ENCODE measurements around the gene THG1L. TPM values are rescaled to one million over a fixed set of nuclear protein-coding genes. Genes with fewer than 3 reads are reported as not detected.
"Not testable (repeated sequence)": the region's sequence is repeated elsewhere in the genome, so short reads cannot be mapped to it uniquely, and the experiment has no call there.

THG1L gene
- polyA plus RNA-seq, 2 of the 4 experiments (the other 2 are of a cell fraction), result 36.9 to 45.6 TPM

DNA sequence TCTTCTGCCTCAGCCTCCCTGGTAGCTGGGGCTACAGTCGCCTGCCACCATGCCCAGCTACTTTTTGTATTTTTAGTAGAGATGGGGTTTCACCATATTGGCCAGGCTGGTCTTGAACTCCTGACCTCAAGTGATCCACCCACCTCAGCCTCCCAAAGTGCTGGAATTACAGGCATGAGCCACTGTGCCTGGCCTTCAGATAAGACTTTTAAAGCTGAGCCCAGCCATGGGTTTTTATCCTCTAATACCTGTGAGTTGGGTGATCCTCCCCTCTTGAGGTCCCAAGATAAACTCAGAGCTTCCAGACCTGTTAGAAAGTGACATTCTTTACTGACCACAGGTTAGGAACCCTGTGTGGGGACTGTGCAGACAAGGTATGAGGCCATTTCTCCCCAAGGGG lies 3.4 kb upstream of the THG1L start:
- H3K4me2 ChIP-seq; H3K4me1 ChIP-seq; H3K9me3 ChIP-seq; DNase-seq (ENCODE audit: low read depth in 1 of 2, low spot score in 1 of 2); H3K4me3 ChIP-seq; FAIRE-seq; POLR2A ChIA-PET; H3K27ac ChIP-seq; ATAC-seq: not testable (repeated sequence)
- CTCF ChIA-PET, result interaction anchor here (1.7 kb wide), 1 partner anchor 16 kb away, joined by 5 read pairs; the partner anchor contains the start of gene LSM11
- 69% methylated on average over 1 of the region's 1 CpG for WGBS (ENCODE audit: missing lambda C conversion rate)

DNA sequence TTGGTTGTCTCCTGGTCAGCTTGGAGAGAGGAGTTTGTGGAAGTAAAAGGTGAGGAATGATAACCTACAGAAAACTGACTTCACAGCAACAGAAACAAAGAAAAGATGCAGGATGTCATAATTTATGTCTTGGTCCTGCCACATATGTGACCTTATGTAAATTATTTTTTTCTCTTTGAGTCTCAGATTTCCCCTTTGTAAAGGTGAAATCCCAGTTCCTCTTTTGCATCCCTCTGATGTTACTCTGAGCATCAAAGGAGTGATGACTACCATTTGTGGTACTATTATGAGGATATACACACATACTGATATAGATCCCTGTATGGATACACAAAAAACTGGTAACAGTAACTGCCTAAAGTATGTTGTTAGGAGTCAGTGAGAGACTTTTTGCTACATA lies 1.4 kb upstream of the THG1L start:
- CTCF ChIA-PET, result interaction anchor here (1.3 to 6.5 kb wide), 3 partner anchors 8 to 13 kb away, joined by 3 to 61 read pairs (median 3); partner anchors contain the start of gene LSM11
- no peak overlapping the region for H3K27ac ChIP-seq
- ATAC-seq (no peak), DNase-seq (ENCODE audit: low read depth in 1 of 2, low spot score in 1 of 2) (no peak), FAIRE-seq (no peak)
- POLR2A ChIA-PET, result no interaction called here
- peaks cover 9% of the 10 kb centered on the region; the same call in 1 of the 3 replicates for H3K4me1 ChIP-seq
- H3K4me2 ChIP-seq, result no peak overlapping the region
- H3K4me3 ChIP-seq, result no peak overlapping the region
- H3K9me3 ChIP-seq, result no peaks in the 10 kb centered on the region
- no peak for TF ChIP-seq MYC (IDR thresholded peaks at IDR 0.05; ENCODE audit: borderline replicate concordance, low read length)
- TF ChIP-seq GATA3 (IDR thresholded peaks at IDR 0.05; ENCODE audit: borderline replicate concordance), result no peak
- TF ChIP-seq ZNF302 (CRISPR knock-in tag; IDR thresholded peaks at IDR 0.05), result no peak
- TF ChIP-seq BHLHE40 (IDR thresholded peaks at IDR 0.05; ENCODE audit: low read depth, low read length), result no peak
- TF ChIP-seq RAD21 (conservative IDR thresholded peaks at IDR 0.05 in 1 of 2, IDR thresholded peaks at IDR 0.05 in 1 of 2), result no peak
- TF ChIP-seq TP53 (CRISPR knock-in tag; IDR thresholded peaks at IDR 0.05), result no peak
- no peak for TF ChIP-seq EHF (CRISPR knock-in tag; IDR thresholded peaks at IDR 0.05)
- no peak for TF ChIP-seq SREBF2 (IDR thresholded peaks at IDR 0.05)
- no peak for TF ChIP-seq RNF2 (IDR thresholded peaks at IDR 0.05; ENCODE audit: borderline replicate concordance, low read depth)
- TF ChIP-seq CBX8 (IDR thresholded peaks at IDR 0.05), result no peak
- no peak for TF ChIP-seq RARB (CRISPR knock-in tag; IDR thresholded peaks at IDR 0.05)
- TF ChIP-seq, protein P1, sequence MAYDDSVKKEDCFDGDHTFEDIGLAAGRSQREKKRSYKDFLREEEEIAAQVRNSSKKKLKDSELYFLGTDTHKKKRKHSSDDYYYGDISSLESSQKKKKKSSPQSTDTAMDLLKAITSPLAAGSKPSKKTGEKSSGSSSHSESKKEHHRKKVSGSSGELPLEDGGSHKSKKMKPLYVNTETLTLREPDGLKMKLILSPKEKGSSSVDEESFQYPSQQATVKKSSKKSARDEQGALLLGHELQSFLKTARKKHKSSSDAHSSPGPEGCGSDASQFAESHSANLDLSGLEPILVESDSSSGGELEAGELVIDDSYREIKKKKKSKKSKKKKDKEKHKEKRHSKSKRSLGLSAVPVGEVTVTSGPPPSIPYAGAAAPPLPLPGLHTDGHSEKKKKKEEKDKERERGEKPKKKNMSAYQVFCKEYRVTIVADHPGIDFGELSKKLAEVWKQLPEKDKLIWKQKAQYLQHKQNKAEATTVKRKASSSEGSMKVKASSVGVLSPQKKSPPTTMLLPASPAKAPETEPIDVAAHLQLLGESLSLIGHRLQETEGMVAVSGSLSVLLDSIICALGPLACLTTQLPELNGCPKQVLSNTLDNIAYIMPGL (CRISPR knock-in tag; IDR thresholded peaks at IDR 0.05; ENCODE audit: borderline replicate concordance), result no peak
- TF ChIP-seq NR3C1 (IDR thresholded peaks at IDR 0.05), result no peak
- no peak for TF ChIP-seq HOXB5 (CRISPR knock-in tag; IDR thresholded peaks at IDR 0.05)
- TF ChIP-seq TFCP2L1 (CRISPR knock-in tag; IDR thresholded peaks at IDR 0.05), result no peak
- TF ChIP-seq, protein P2, sequence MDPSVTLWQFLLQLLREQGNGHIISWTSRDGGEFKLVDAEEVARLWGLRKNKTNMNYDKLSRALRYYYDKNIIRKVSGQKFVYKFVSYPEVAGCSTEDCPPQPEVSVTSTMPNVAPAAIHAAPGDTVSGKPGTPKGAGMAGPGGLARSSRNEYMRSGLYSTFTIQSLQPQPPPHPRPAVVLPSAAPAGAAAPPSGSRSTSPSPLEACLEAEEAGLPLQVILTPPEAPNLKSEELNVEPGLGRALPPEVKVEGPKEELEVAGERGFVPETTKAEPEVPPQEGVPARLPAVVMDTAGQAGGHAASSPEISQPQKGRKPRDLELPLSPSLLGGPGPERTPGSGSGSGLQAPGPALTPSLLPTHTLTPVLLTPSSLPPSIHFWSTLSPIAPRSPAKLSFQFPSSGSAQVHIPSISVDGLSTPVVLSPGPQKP (IDR thresholded peaks at IDR 0.05; ENCODE audit: low read depth, low read length), result no peak
- TF ChIP-seq HEYL (CRISPR knock-in tag; IDR thresholded peaks at IDR 0.05), result no peak
- TF ChIP-seq, protein P3, sequence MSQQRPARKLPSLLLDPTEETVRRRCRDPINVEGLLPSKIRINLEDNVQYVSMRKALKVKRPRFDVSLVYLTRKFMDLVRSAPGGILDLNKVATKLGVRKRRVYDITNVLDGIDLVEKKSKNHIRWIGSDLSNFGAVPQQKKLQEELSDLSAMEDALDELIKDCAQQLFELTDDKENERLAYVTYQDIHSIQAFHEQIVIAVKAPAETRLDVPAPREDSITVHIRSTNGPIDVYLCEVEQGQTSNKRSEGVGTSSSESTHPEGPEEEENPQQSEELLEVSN (IDR thresholded peaks at IDR 0.05; ENCODE audit: borderline replicate concordance, low read depth), result no peak

DNA sequence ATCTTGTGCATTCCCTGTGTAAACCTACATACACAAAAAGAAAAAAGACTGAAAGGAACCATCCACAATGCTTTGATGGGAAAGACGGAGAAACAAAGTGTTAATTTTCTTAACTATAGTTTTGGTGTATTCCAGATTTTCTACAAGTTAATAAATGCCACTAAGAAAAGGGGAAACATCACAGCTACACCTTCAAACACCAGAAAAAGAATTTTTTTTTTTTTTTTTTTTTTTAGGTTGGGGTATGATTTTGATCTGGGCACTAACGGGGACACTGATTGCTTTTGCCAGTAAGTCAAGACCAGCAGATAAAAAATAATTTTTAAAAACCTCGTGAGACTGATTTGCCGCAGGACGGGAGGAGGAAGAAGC lies 334 bp upstream of the THG1L start:
- 21% methylated on average over 5 of the region's 5 CpGs for WGBS (ENCODE audit: missing lambda C conversion rate)
- no peak for DNase-seq (ENCODE audit: low read depth in 1 of 2, low spot score in 1 of 2)
- peak overlapping the region; percentile 52 for H3K4me3 ChIP-seq
- ATAC-seq, result no peak
- FAIRE-seq, result no peak
- H3K4me2 ChIP-seq, result peak overlapping the region; percentile 71
- ChIA-PET CTCF (interaction anchor here (0.5 to 6.5 kb wide), 13 partner anchors 10 to 851 kb away, joined by 3 to 61 read pairs (median 4); partner anchors contain the start of gene LSM11), POLR2A (interaction anchor here (0.6 to 1.9 kb wide), 11 partner anchors 10 to 588 kb away, joined by 3 to 15 read pairs (median 4); partner anchors contain the start of genes ADAM19, LSM11, MED7 and NIPAL4)
- peak overlapping the region; percentile 83 to 96 for H3K27ac ChIP-seq
- peaks cover 9% of the 10 kb centered on the region; the same call in 1 of the 3 replicates for H3K4me1 ChIP-seq
- H3K9me3 ChIP-seq, result no peaks in the 10 kb centered on the region
- TF ChIP-seq, protein P1 (CRISPR knock-in tag; IDR thresholded peaks at IDR 0.05; ENCODE audit: borderline replicate concordance), result no peak
- no peak for TF ChIP-seq NFE2L2 (conservative IDR thresholded peaks at IDR 0.05; ENCODE audit: low read length)
- no peak for TF ChIP-seq SMC3 (IDR thresholded peaks at IDR 0.05)
- no peak for TF ChIP-seq HEYL (CRISPR knock-in tag; IDR thresholded peaks at IDR 0.05)
- TF ChIP-seq CBX8 (IDR thresholded peaks at IDR 0.05), result no peak
- TF ChIP-seq, protein P3 (IDR thresholded peaks at IDR 0.05; ENCODE audit: borderline replicate concordance, low read depth), result no peak
- TF ChIP-seq, protein P4, sequence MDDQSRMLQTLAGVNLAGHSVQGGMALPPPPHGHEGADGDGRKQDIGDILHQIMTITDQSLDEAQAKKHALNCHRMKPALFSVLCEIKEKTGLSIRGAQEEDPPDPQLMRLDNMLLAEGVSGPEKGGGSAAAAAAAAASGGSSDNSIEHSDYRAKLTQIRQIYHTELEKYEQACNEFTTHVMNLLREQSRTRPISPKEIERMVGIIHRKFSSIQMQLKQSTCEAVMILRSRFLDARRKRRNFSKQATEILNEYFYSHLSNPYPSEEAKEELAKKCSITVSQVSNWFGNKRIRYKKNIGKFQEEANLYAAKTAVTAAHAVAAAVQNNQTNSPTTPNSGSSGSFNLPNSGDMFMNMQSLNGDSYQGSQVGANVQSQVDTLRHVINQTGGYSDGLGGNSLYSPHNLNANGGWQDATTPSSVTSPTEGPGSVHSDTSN (IDR thresholded peaks at IDR 0.05), result no peak; the same call in 1 of the 2 replicates
- no peak for TF ChIP-seq ZSCAN20 (CRISPR knock-in tag; IDR thresholded peaks at IDR 0.05)
- TF ChIP-seq ESRRA (IDR thresholded peaks at IDR 0.05; ENCODE audit: borderline replicate concordance, low read length), result no peak
- TF ChIP-seq, protein P5, sequence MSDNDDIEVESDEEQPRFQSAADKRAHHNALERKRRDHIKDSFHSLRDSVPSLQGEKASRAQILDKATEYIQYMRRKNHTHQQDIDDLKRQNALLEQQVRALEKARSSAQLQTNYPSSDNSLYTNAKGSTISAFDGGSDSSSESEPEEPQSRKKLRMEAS (IDR thresholded peaks at IDR 0.05), result no peak
- TF ChIP-seq CBX2 (IDR thresholded peaks at IDR 0.05; ENCODE audit: borderline replicate concordance, low read depth), result no peak
- TF ChIP-seq CHD2 (IDR thresholded peaks at IDR 0.05; ENCODE audit: low read length, partially characterized antibody), result no peak

All from A549 (cell line).